ENCODE measurements around the gene GDPD3. TPM values are rescaled to one million over a fixed set of nuclear protein-coding genes. Genes with fewer than 3 reads are reported as not detected.

GDPD3 gene
- total and polyA plus RNA-seq, 9 of the 15 experiments (the other 6 are each of a cell fraction or from before 2014, with no cell fraction given) = 0.47 to 3.9 (median 1.1) TPM

- TF ChIP-seq ZSCAN29 (IDR thresholded peaks at IDR 0.05) (no peak), ZNF583 (CRISPR knock-in tag; IDR thresholded peaks at IDR 0.05) (no peak), ZNF707 (CRISPR knock-in tag; conservative IDR thresholded peaks at IDR 0.05) (no peak), MAFK (IDR thresholded peaks at IDR 0.05; ENCODE audit: low read length) (peak; percentile 86), POLR2H (tag; IDR thresholded peaks at IDR 0.05; ENCODE audit: low read depth) (peak; percentile 95), MED1 (CRISPR knock-in tag; IDR thresholded peaks at IDR 0.05; ENCODE audit: borderline replicate concordance) (no peak), WHSC1 (IDR thresholded peaks at IDR 0.05; ENCODE audit: low read length) (no peak), KAT7 (CRISPR knock-in tag; IDR thresholded peaks at IDR 0.05; ENCODE audit: borderline replicate concordance) (no peak), THRA (IDR thresholded peaks at IDR 0.05) (no peak), ZBTB2 (IDR thresholded peaks at IDR 0.05) (no peak), FIP1L1 (IDR thresholded peaks at IDR 0.05; ENCODE audit: low read depth, low read length, poor library complexity, severe bottlenecking) (peak; percentile 81), SPI1 (IDR thresholded peaks at IDR 0.05; ENCODE audit: borderline replicate concordance, low read depth, low read length) (peak; percentile 89), ZNF408 (CRISPR knock-in tag; IDR thresholded peaks at IDR 0.05; ENCODE audit: low read depth) (no peak), ETS1 (conservative IDR thresholded peaks at IDR 0.05; ENCODE audit: control insufficient read depth, low read depth, low read length) (no peak; the same call in none of the 2 replicates), U2AF1 (optimal IDR thresholded peaks at IDR 0.05; ENCODE audit: low read depth, low read length) (peak; percentile 93), RBM15 (IDR thresholded peaks at IDR 0.05; ENCODE audit: insufficient read depth, low read length) (no peak), CCAR2 (IDR thresholded peaks at IDR 0.05; ENCODE audit: low read depth, low read length) (no peak), SMARCA4 (IDR thresholded peaks at IDR 0.05) (no peak), ZNF512 (tag; IDR thresholded peaks at IDR 0.05) (no peak), PATZ1 (CRISPR knock-in tag; IDR thresholded peaks at IDR 0.05; ENCODE audit: borderline replicate concordance) (peak; percentile 61; the same call in 1 of the 2 replicates)
These were observed 48.0 kb downstream of the GDPD3 start, which contains the start of gene ALDOA (continued) for GRCh38 chr16:30065102-30065942.

Measured in K562 (cell line).